Chondrocyte (in vitro differentiated cells): ENCODE measurements around the gene MIB1. TPM values are rescaled to one million over a fixed set of nuclear protein-coding genes. Genes with fewer than 3 reads are reported as not detected.
"Not testable (repeated sequence)": the region's sequence is repeated elsewhere in the genome, so short reads cannot be mapped to it uniquely, and the experiment has no call there.

ENCODE experiments used
- DNase-seq: peaks from one replicate; pipeline ENCODE4 v3.0.0; 2021; ENCODE audit warnings: mixed read lengths, low spot score
- H3K27ac Mint-ChIP-seq: one replicate; pipeline ENCODE4 v1.8.0; 2021; ENCODE audit warnings: mild to moderate bottlenecking, moderate library complexity, mixed read lengths; ENCODE audit not compliant: unreplicated experiment
- H3K27me3 Mint-ChIP-seq: 2 replicates; pipeline ENCODE4 v1.8.0; 2021; ENCODE audit warnings: low read depth, mixed read lengths
- H3K36me3 Mint-ChIP-seq: 2 replicates; pipeline ENCODE4 v1.8.0; 2021; ENCODE audit warnings: low read depth, mixed read lengths
- H3K4me1 Mint-ChIP-seq: 2 replicates; pipeline ENCODE4 v1.8.0; 2021; ENCODE audit warnings: low read depth, mild to moderate bottlenecking, mixed read lengths
- H3K4me3 Mint-ChIP-seq: one replicate; pipeline ENCODE4 v1.8.0; 2021; ENCODE audit warnings: mild to moderate bottlenecking, moderate library complexity, mixed read lengths; ENCODE audit not compliant: unreplicated experiment
- H3K9me3 Mint-ChIP-seq: 2 replicates; pipeline ENCODE4 v1.8.0; 2021; ENCODE audit warnings: low read depth, mixed read lengths
- total RNA-seq: library from RNA; stranded (reverse); gene quantifications from 3 replicates; pipeline ENCODE4 v1.2.1, GENCODE V29; 2021
- TF ChIP-seq, protein P1 (sequence below): fragments of 200-600 bp; sonication (generic); IDR thresholded peaks from 2 replicates; pipeline ENCODE4 v1.5.0; 2021; ENCODE audit warnings: antibody characterized with exemption, mild to moderate bottlenecking, moderate library complexity

The MIB1 gene
- total RNA-seq, 1 donor from 2014 or later = 68.0 TPM

DNA sequence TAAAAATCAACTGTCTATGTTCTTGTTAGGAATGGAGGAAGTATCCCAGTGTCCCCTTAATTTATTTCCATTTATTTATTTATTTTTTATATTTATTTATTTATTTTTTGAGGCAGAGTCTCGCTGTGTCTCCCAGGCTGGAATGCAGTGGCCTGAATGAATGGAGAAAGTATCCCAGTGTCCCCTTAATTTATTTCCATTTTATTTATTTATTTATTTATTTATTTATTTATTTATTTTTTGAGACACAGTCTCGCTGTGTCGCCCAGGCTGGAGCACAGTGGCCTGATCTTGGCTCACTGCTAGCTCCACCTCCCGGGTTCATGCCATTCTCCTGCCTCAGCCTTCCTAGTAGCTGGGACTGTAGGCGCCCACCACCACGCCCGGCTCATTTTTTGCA, 34.1 kb downstream of the MIB1 start:
- no peak overlapping the region for H3K27ac Mint-ChIP-seq
- TF ChIP-seq, protein P1, sequence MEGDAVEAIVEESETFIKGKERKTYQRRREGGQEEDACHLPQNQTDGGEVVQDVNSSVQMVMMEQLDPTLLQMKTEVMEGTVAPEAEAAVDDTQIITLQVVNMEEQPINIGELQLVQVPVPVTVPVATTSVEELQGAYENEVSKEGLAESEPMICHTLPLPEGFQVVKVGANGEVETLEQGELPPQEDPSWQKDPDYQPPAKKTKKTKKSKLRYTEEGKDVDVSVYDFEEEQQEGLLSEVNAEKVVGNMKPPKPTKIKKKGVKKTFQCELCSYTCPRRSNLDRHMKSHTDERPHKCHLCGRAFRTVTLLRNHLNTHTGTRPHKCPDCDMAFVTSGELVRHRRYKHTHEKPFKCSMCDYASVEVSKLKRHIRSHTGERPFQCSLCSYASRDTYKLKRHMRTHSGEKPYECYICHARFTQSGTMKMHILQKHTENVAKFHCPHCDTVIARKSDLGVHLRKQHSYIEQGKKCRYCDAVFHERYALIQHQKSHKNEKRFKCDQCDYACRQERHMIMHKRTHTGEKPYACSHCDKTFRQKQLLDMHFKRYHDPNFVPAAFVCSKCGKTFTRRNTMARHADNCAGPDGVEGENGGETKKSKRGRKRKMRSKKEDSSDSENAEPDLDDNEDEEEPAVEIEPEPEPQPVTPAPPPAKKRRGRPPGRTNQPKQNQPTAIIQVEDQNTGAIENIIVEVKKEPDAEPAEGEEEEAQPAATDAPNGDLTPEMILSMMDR = no peak
- DNase-seq = no peak
- H3K4me3 Mint-ChIP-seq = no peak overlapping the region
- no peaks in the 10 kb centered on the region for H3K9me3 Mint-ChIP-seq
- H3K4me1 Mint-ChIP-seq = peaks cover 16% of the 10 kb centered on the region
- H3K27me3 Mint-ChIP-seq = no peaks in the 10 kb centered on the region
- H3K36me3 Mint-ChIP-seq = peaks cover 8% of the 10 kb centered on the region

DNA sequence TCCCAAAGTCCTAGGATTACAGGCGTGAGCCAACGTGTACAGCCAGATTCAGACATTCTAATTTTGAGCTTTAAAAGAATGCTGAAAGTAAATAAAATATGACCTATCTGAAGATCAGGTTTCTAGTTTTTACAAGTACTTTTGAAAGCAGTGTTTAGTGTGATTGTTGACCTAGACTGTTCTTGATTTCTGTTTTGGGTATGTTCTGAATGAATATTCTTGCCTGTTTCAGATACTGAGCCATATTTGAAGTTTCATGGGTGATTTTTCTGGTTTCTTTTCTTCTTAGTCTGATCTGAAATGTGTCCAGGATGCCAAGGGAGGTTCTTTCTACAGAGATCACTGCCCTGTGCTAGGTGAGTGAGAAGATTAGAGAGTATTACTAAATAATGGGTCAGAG, 37.2 kb downstream of the MIB1 start:
- Mint-ChIP-seq H3K27ac (peak overlapping the region; percentile 46), H3K4me1 (peaks cover 17% of the 10 kb centered on the region), H3K27me3 (no peaks in the 10 kb centered on the region), H3K9me3 (no peaks in the 10 kb centered on the region), H3K4me3 (no peak overlapping the region), H3K36me3 (peaks cover 19% of the 10 kb centered on the region)
- TF ChIP-seq, protein P1 = no peak
- no peak for DNase-seq

DNA sequence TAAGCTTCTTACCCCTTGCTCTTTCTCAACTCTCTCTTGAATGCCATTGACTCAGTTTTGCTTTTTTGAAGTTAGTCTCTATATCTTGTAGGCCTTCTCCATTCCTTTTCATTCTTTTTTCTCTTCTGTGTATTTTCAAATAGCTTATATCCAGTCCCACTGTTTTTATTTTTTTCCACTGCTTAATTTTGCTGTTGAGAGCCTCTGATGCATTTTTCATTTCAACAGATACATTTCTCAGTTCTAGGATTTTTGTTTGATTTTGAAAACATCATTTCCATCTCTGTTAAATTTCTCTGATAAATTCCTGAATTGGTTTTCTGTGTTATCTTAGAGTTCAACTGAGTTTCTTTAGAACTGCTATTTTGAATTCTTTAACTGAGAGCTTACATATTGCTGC, 45.9 kb downstream of the MIB1 start:
- H3K27ac Mint-ChIP-seq = no peak overlapping the region
- peaks cover 14% of the 10 kb centered on the region for H3K9me3 Mint-ChIP-seq
- DNase-seq = no peak
- H3K36me3 Mint-ChIP-seq = peaks cover 48% of the 10 kb centered on the region
- TF ChIP-seq, protein P1 = no peak
- H3K4me1 Mint-ChIP-seq = no peaks in the 10 kb centered on the region
- no peaks in the 10 kb centered on the region for H3K27me3 Mint-ChIP-seq
- no peak overlapping the region for H3K4me3 Mint-ChIP-seq

DNA sequence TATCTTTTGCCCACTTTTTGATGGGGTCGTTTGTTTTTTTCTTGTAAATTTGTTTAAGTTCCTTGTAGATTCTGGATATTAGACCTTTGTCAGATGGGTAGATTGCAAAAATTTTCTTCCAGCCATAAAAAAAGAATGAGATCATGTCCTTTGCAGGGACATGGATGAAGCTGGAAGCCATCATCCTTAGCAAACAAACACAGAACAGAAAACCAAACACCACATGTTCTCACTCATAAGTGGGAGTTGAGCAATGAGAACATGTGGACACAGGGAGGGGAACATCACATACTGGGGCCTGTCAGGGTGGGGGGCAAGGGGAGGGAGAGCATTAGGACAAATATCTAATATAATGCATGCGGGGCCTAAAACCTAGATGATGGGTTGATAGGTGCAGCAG, 55.5 kb downstream of the MIB1 start:
- DNase-seq, H3K27me3 Mint-ChIP-seq, H3K4me3 Mint-ChIP-seq, H3K9me3 Mint-ChIP-seq, H3K27ac Mint-ChIP-seq: not testable (repeated sequence)
- Mint-ChIP-seq H3K36me3 (peaks cover 11% of the 10 kb centered on the region), H3K4me1 (peaks cover 42% of the 10 kb centered on the region)

DNA sequence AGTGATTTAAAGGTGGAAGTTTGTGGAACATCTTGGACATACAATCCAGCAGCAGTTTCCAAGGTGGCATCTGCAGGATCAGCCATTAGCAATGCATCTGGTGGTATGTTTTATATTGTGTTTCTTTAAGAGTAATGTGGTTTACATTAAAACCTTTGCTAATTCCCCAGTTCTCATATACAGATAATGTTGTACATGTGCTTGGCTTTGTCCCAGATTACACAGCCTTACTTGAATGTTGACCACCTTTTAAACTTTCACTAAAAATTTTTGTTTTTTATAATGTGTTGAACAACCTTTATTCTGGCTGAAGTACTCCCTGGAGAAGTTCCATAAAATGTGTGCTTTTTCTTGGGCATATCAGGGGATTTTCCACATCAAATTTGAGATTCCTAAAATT, 57.5 kb downstream of the MIB1 start:
- no peak overlapping the region for H3K4me3 Mint-ChIP-seq
- TF ChIP-seq, protein P1 = no peak

DNA sequence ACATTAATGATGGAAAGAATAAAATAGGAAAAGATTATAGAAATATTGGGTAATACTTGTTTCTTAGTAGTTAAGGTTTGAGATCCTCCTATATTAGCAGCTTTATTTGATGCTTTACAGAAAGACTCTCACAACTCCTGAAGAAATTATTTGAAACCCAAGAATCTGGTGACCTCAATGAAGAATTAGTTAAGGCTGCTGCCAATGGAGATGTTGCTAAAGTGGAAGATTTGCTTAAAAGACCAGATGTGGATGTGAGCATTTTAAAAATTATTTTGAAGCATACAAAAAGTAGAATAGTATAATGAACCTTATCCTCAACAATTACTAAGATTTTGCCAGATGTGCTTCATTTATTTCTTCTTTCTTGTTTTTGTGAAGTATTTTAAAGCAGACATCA, 59.1 kb downstream of the MIB1 start:
- Mint-ChIP-seq H3K4me1 (peaks cover 62% of the 10 kb centered on the region), H3K27me3 (no peaks in the 10 kb centered on the region), H3K9me3 (no peaks in the 10 kb centered on the region), H3K36me3 (peaks cover 19% of the 10 kb centered on the region), H3K27ac (no peak overlapping the region), H3K4me3 (no peak overlapping the region)
- TF ChIP-seq, protein P1 = no peak
- no peak for DNase-seq

More for the DNA sequence above, 57.5 kb downstream of the MIB1 start:
- peaks cover 62% of the 10 kb centered on the region for H3K4me1 Mint-ChIP-seq
- no peaks in the 10 kb centered on the region for H3K27me3 Mint-ChIP-seq
- peak overlapping the region; percentile 42 for H3K27ac Mint-ChIP-seq
- DNase-seq = no peak
- no peaks in the 10 kb centered on the region for H3K9me3 Mint-ChIP-seq
- peaks cover 12% of the 10 kb centered on the region for H3K36me3 Mint-ChIP-seq
